ENCODE measurements around the gene PHLPP1.

DNA sequence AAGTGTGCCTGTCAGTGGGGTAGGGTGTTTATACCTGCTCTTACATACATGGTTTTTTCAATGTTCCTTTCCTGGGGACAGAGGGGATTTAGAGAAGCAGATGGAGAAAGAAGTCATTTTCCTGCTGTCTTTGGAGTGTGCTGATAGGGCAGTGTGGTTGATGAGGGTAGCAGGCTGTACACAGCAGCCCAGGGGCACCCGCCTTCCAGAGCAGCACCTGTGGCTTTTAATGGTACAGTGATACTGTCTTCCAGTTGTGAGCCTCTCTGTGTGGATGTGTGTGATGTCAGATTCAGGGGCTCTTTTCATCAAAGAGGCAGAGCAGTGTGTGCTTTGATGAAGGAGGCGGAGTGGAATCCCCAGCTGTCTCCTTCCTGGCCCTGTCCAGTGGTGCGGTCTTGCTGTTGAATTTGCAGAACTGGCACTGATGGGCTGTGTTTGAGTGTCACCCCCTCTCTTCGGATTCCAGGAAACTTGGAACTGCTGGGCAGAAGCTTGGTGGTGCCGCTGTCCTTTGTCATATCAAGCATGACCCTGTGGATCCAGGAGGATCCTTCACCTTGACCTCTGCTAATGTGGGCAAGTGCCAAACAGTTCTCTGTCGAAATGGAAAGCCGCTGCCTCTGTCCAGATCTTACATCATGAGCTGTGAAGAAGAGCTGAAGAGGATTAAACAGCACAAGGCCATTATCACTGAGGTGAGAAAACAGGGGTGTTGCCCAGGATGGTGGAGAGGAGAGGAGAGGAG lies 259.8 kb downstream of the PHLPP1 start:
- TF ChIP-seq JUN (CRISPR knock-in tag; IDR thresholded peaks at IDR 0.05), result no peak
- TF ChIP-seq, protein P1, sequence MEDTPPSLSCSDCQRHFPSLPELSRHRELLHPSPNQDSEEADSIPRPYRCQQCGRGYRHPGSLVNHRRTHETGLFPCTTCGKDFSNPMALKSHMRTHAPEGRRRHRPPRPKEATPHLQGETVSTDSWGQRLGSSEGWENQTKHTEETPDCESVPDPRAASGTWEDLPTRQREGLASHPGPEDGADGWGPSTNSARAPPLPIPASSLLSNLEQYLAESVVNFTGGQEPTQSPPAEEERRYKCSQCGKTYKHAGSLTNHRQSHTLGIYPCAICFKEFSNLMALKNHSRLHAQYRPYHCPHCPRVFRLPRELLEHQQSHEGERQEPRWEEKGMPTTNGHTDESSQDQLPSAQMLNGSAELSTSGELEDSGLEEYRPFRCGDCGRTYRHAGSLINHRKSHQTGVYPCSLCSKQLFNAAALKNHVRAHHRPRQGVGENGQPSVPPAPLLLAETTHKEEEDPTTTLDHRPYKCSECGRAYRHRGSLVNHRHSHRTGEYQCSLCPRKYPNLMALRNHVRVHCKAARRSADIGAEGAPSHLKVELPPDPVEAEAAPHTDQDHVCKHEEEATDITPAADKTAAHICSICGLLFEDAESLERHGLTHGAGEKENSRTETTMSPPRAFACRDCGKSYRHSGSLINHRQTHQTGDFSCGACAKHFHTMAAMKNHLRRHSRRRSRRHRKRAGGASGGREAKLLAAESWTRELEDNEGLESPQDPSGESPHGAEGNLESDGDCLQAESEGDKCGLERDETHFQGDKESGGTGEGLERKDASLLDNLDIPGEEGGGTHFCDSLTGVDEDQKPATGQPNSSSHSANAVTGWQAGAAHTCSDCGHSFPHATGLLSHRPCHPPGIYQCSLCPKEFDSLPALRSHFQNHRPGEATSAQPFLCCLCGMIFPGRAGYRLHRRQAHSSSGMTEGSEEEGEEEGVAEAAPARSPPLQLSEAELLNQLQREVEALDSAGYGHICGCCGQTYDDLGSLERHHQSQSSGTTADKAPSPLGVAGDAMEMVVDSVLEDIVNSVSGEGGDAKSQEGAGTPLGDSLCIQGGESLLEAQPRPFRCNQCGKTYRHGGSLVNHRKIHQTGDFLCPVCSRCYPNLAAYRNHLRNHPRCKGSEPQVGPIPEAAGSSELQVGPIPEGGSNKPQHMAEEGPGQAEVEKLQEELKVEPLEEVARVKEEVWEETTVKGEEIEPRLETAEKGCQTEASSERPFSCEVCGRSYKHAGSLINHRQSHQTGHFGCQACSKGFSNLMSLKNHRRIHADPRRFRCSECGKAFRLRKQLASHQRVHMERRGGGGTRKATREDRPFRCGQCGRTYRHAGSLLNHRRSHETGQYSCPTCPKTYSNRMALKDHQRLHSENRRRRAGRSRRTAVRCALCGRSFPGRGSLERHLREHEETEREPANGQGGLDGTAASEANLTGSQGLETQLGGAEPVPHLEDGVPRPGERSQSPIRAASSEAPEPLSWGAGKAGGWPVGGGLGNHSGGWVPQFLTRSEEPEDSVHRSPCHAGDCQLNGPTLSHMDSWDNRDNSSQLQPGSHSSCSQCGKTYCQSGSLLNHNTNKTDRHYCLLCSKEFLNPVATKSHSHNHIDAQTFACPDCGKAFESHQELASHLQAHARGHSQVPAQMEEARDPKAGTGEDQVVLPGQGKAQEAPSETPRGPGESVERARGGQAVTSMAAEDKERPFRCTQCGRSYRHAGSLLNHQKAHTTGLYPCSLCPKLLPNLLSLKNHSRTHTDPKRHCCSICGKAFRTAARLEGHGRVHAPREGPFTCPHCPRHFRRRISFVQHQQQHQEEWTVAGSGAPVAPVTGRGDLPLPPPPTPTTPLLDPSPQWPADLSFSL (CRISPR knock-in tag; IDR thresholded peaks at IDR 0.05), result no peak
- no peak for TF ChIP-seq ZNF639 (CRISPR knock-in tag; conservative IDR thresholded peaks at IDR 0.05)
- TF ChIP-seq, protein P2, sequence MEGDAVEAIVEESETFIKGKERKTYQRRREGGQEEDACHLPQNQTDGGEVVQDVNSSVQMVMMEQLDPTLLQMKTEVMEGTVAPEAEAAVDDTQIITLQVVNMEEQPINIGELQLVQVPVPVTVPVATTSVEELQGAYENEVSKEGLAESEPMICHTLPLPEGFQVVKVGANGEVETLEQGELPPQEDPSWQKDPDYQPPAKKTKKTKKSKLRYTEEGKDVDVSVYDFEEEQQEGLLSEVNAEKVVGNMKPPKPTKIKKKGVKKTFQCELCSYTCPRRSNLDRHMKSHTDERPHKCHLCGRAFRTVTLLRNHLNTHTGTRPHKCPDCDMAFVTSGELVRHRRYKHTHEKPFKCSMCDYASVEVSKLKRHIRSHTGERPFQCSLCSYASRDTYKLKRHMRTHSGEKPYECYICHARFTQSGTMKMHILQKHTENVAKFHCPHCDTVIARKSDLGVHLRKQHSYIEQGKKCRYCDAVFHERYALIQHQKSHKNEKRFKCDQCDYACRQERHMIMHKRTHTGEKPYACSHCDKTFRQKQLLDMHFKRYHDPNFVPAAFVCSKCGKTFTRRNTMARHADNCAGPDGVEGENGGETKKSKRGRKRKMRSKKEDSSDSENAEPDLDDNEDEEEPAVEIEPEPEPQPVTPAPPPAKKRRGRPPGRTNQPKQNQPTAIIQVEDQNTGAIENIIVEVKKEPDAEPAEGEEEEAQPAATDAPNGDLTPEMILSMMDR (CRISPR knock-in tag; IDR thresholded peaks at IDR 0.05), result no peak
- no peak for TF ChIP-seq ZNF878 (CRISPR knock-in tag; IDR thresholded peaks at IDR 0.05)
- TF ChIP-seq POLR2A (IDR thresholded peaks at IDR 0.05; ENCODE audit: insufficient read depth in 1 of 2, low read depth in 2 of 2, low read length in 2 of 2), result no peak
- no peak for TF ChIP-seq ZNF770 (CRISPR knock-in tag; IDR thresholded peaks at IDR 0.05)
- no peak for TF ChIP-seq SMARCC2 (IDR thresholded peaks at IDR 0.05)
